Naive thymus-derived CD8-positive, alpha-beta T cell (primary cell): ENCODE measurements around the gene COX11. TPM values are rescaled to one million over a fixed set of nuclear protein-coding genes. Genes with fewer than 3 reads are reported as not detected.

Experiments used
- ATAC-seq, 2 donors: fragments of 150-1000 bp; cut with Tn5 transposase in 1 of 2; sonication (Bioruptor Pico), chemical (Tn5 transposase) in 1 of 2; 1 replicate in 1 of 2; 2 replicates in 1 of 2; pipeline ENCODE4 v1.10.0; 2021; ENCODE audit warnings: mild to moderate bottlenecking in 2 of 2, moderate library complexity in 2 of 2
- POLR2A ChIA-PET: fragments of 350-600 bp; sonication (Branson Sonifier 250); formaldehyde crosslinking; loops from one replicate; lab custom pipeline; 2021; ENCODE audit warnings: antibody characterized with exemption; lab: Charles Lee
- DNase-seq, 10 donors: peaks; one replicate each; pipeline versions ENCODE4 v3.0.0 to v3.0.0-alpha.2; 2020 to 2022
- H3K27ac Mint-ChIP-seq, 10 donors: one replicate each; pipeline ENCODE4 v1.8.0; 2020 to 2022; ENCODE audit warnings: mild to moderate bottlenecking in 10 of 10, mixed read lengths in 10 of 10, moderate library complexity in 4 of 10, inconsistent platforms in 1 of 10
- H3K27me3 Mint-ChIP-seq, 5 donors: one replicate each; pipeline ENCODE4 v1.8.0; 2021 to 2022; ENCODE audit warnings: mixed read lengths in 5 of 5
- H3K36me3 Mint-ChIP-seq, 3 donors: one replicate each; pipeline ENCODE4 v1.8.0; 2020 to 2022; ENCODE audit warnings: mixed read lengths in 3 of 3, mild to moderate bottlenecking in 2 of 3, inconsistent platforms in 1 of 3
- H3K4me1 Mint-ChIP-seq, 4 donors: one replicate each; pipeline ENCODE4 v1.8.0; 2021 to 2022; ENCODE audit warnings: mixed read lengths in 4 of 4
- H3K4me3 Mint-ChIP-seq, 10 donors: one replicate each; pipeline ENCODE4 v1.8.0; 2020 to 2022; ENCODE audit warnings: mild to moderate bottlenecking in 10 of 10, mixed read lengths in 10 of 10, moderate library complexity in 6 of 10, inconsistent platforms in 1 of 10
- H3K9me3 Mint-ChIP-seq, 9 donors: one replicate each; pipeline ENCODE4 v1.8.0; 2020 to 2022; ENCODE audit warnings: mixed read lengths in 9 of 9, mild to moderate bottlenecking in 3 of 9, inconsistent platforms in 1 of 9, moderate library complexity in 1 of 9
- polyA plus RNA-seq, 3 donors: library from polyadenylated mRNA; unstranded; fragments of 300-500 nt; fragmentation: Illumina TruSeq; gene quantifications; one replicate each; pipeline ENCODE4 v1.2.3, GENCODE V29; 2021
- total RNA-seq, 8 experiments: library from RNA in 2 of 8; stranded (reverse) in 2 of 8; gene quantifications; one replicate each; pipeline ENCODE4 v1.2.3 and lab custom pipeline; 2021 to 2026

Gene COX11
- total and polyA plus RNA-seq, 5 experiments from 2014 or later: 65.6 to 74.7 (median 67.6) TPM

- DNase-seq (no peak), ATAC-seq (no peak)
- Mint-ChIP-seq H3K4me3 (no peak overlapping the region), H3K27me3 (peaks cover 0 to 11% (median 5%) of the 10 kb centered on the region in 5 donors), H3K9me3 (no peaks in the 10 kb centered on the region), H3K36me3 (peaks cover 0 to 7% (median 3%) of the 10 kb centered on the region in 3 donors), H3K27ac (no peak overlapping the region), H3K4me1 (peaks cover 0 to 7% (median 3%) of the 10 kb centered on the region in 4 donors)
- POLR2A ChIA-PET: interaction anchor here (0.6 kb wide), 1 partner anchor 9 kb away, joined by 4 read pairs; no protein-coding TSS in a partner anchor
These were observed 18.3 kb downstream of the COX11 start for GRCh38 chr17:54950116-54950515.

GRCh38 chr17:54948380-54948779 is 20.1 kb downstream of the COX11 start:
- no peak for DNase-seq
- POLR2A ChIA-PET: no interaction called here
- ATAC-seq: no peak
- Mint-ChIP-seq H3K27ac (no peak overlapping the region), H3K27me3 (peaks cover 6 to 16% (median 8%) of the 10 kb centered on the region in 5 donors), H3K4me3 (no peak overlapping the region), H3K9me3 (no peaks in the 10 kb centered on the region), H3K36me3 (peaks cover 0 to 7% (median under 1%) of the 10 kb centered on the region in 3 donors), H3K4me1 (peaks cover 0 to 7% (median 3%) of the 10 kb centered on the region in 4 donors)

GRCh38 chr17:54947396-54947795 is 21.1 kb downstream of the COX11 start:
- POLR2A ChIA-PET: no interaction called here
- Mint-ChIP-seq H3K4me3 (no peak overlapping the region), H3K9me3 (no peaks in the 10 kb centered on the region), H3K36me3 (peaks cover 0 to 7% (median 0%) of the 10 kb centered on the region in 3 donors), H3K27me3 (peaks cover 6 to 16% (median 8%) of the 10 kb centered on the region in 5 donors), H3K4me1 (peaks cover 0 to 7% (median 3%) of the 10 kb centered on the region in 4 donors), H3K27ac (no peak overlapping the region)
- ATAC-seq (no peak), DNase-seq (no peak)

GRCh38 chr17:54945671-54946070 is 22.8 kb downstream of the COX11 start:
- POLR2A ChIA-PET: no interaction called here
- H3K36me3 Mint-ChIP-seq: peaks cover 0 to 7% (median 0%) of the 10 kb centered on the region in 3 donors
- H3K27ac Mint-ChIP-seq: no peak overlapping the region
- peaks cover 6 to 16% (median 8%) of the 10 kb centered on the region in 5 donors for H3K27me3 Mint-ChIP-seq
- H3K9me3 Mint-ChIP-seq: no peaks in the 10 kb centered on the region
- ATAC-seq: no peak
- no peak overlapping the region for H3K4me3 Mint-ChIP-seq
- DNase-seq: no peak
- peaks cover 0 to 7% (median 3%) of the 10 kb centered on the region in 4 donors for H3K4me1 Mint-ChIP-seq

GRCh38 chr17:54945231-54945630 is 23.2 kb downstream of the COX11 start:
- H3K27ac Mint-ChIP-seq: no peak overlapping the region
- DNase-seq (no peak), ATAC-seq (no peak)
- peaks cover 0 to 7% (median 0%) of the 10 kb centered on the region in 3 donors for H3K36me3 Mint-ChIP-seq
- peaks cover 0 to 7% (median 3%) of the 10 kb centered on the region in 4 donors for H3K4me1 Mint-ChIP-seq
- H3K9me3 Mint-ChIP-seq: no peaks in the 10 kb centered on the region
- no peak overlapping the region for H3K4me3 Mint-ChIP-seq
- H3K27me3 Mint-ChIP-seq: peaks cover 6 to 16% (median 8%) of the 10 kb centered on the region in 5 donors
- POLR2A ChIA-PET: no interaction called here

- ATAC-seq: no peak
- Mint-ChIP-seq H3K27me3 (peaks cover 6 to 16% (median 8%) of the 10 kb centered on the region in 5 donors), H3K4me1 (peaks cover 0 to 7% (median 3%) of the 10 kb centered on the region in 4 donors), H3K4me3 (no peak overlapping the region), H3K9me3 (no peaks in the 10 kb centered on the region), H3K27ac (no peak overlapping the region), H3K36me3 (peaks cover 0 to 7% (median 0%) of the 10 kb centered on the region in 3 donors)
- DNase-seq: no peak
- POLR2A ChIA-PET: no interaction called here
These were observed 23.7 kb downstream of the COX11 start for GRCh38 chr17:54944796-54945195.

- H3K9me3 Mint-ChIP-seq: no peaks in the 10 kb centered on the region
- POLR2A ChIA-PET: no interaction called here
- DNase-seq (no peak), ATAC-seq (no peak)
- peaks cover 3 to 16% (median 6%) of the 10 kb centered on the region in 5 donors for H3K27me3 Mint-ChIP-seq
- no peak overlapping the region for H3K27ac Mint-ChIP-seq
- H3K4me1 Mint-ChIP-seq: peaks cover 0 to 2% (median 0%) of the 10 kb centered on the region in 4 donors
- H3K4me3 Mint-ChIP-seq: no peak overlapping the region
- no peaks in the 10 kb centered on the region for H3K36me3 Mint-ChIP-seq
These were observed 27.2 kb downstream of the COX11 start for GRCh38 chr17:54941285-54941684.

- H3K4me1 Mint-ChIP-seq: no peaks in the 10 kb centered on the region
- H3K9me3 Mint-ChIP-seq: no peaks in the 10 kb centered on the region
- no peak overlapping the region for H3K27ac Mint-ChIP-seq
- POLR2A ChIA-PET: no interaction called here
- H3K4me3 Mint-ChIP-seq: no peak overlapping the region
- peaks cover 0 to 9% (median 2%) of the 10 kb centered on the region in 5 donors for H3K27me3 Mint-ChIP-seq
- no peak for ATAC-seq
- DNase-seq: no peak
- no peaks in the 10 kb centered on the region for H3K36me3 Mint-ChIP-seq
These were observed 31.0 kb downstream of the COX11 start for GRCh38 chr17:54937426-54937825.

- DNase-seq (no peak), ATAC-seq (no peak)
- Mint-ChIP-seq H3K27ac (no peak overlapping the region), H3K36me3 (no peaks in the 10 kb centered on the region), H3K4me3 (no peak overlapping the region), H3K9me3 (no peaks in the 10 kb centered on the region), H3K27me3 (peaks cover 0 to 9% (median 2%) of the 10 kb centered on the region in 5 donors), H3K4me1 (no peaks in the 10 kb centered on the region)
- POLR2A ChIA-PET: no interaction called here
These were observed 31.4 kb downstream of the COX11 start for GRCh38 chr17:54937018-54937417.

GRCh38 chr17:54935471-54935870 is 33.0 kb downstream of the COX11 start:
- Mint-ChIP-seq H3K27ac (no peak overlapping the region), H3K36me3 (no peaks in the 10 kb centered on the region), H3K27me3 (peaks cover 0 to 9% (median 2%) of the 10 kb centered on the region in 5 donors), H3K4me3 (no peak overlapping the region), H3K9me3 (no peaks in the 10 kb centered on the region), H3K4me1 (no peaks in the 10 kb centered on the region)
- DNase-seq (no peak), ATAC-seq (no peak)
- POLR2A ChIA-PET: no interaction called here

GRCh38 chr17:54933921-54934320 is 34.5 kb downstream of the COX11 start:
- Mint-ChIP-seq H3K27me3 (peaks cover 0 to 13% (median 3%) of the 10 kb centered on the region in 5 donors), H3K4me3 (no peak overlapping the region), H3K9me3 (no peaks in the 10 kb centered on the region), H3K36me3 (no peaks in the 10 kb centered on the region), H3K4me1 (no peaks in the 10 kb centered on the region), H3K27ac (no peak overlapping the region)
- no peak for DNase-seq
- ATAC-seq: no peak
- POLR2A ChIA-PET: no interaction called here

GRCh38 chr17:54932711-54933110 is 35.7 kb downstream of the COX11 start:
- H3K4me1 Mint-ChIP-seq: no peaks in the 10 kb centered on the region
- no peak overlapping the region for H3K4me3 Mint-ChIP-seq
- DNase-seq (no peak), ATAC-seq (no peak)
- no peak overlapping the region for H3K27ac Mint-ChIP-seq
- H3K36me3 Mint-ChIP-seq: no peaks in the 10 kb centered on the region
- peaks cover 0 to 16% (median 7%) of the 10 kb centered on the region in 5 donors for H3K27me3 Mint-ChIP-seq
- no peaks in the 10 kb centered on the region for H3K9me3 Mint-ChIP-seq
- POLR2A ChIA-PET: no interaction called here

GRCh38 chr17:54927525-54927924 is 40.9 kb downstream of the COX11 start:
- POLR2A ChIA-PET: no interaction called here
- H3K27me3 Mint-ChIP-seq: peaks cover 0 to 13% (median 10%) of the 10 kb centered on the region in 5 donors
- DNase-seq: no peak
- no peak for ATAC-seq
- no peaks in the 10 kb centered on the region for H3K4me1 Mint-ChIP-seq
- peak overlapping the region in 1 of 10 donors; percentile 32 for H3K27ac Mint-ChIP-seq
- H3K4me3 Mint-ChIP-seq: no peak overlapping the region
- H3K9me3 Mint-ChIP-seq: no peaks in the 10 kb centered on the region
- no peaks in the 10 kb centered on the region for H3K36me3 Mint-ChIP-seq

- Mint-ChIP-seq H3K4me3 (no peak overlapping the region), H3K27me3 (peaks cover 0 to 11% (median 5%) of the 10 kb centered on the region in 5 donors), H3K4me1 (no peaks in the 10 kb centered on the region), H3K36me3 (no peaks in the 10 kb centered on the region), H3K27ac (no peak overlapping the region), H3K9me3 (no peaks in the 10 kb centered on the region)
- ATAC-seq (no peak), DNase-seq (no peak)
- POLR2A ChIA-PET: no interaction called here
These were observed 44.0 kb downstream of the COX11 start for GRCh38 chr17:54924405-54924804.
